GM10266 (cell line): Measurements from ENCODE around the gene TTI1.

Source experiments
- DNase-seq: peaks from one replicate; pipeline ENCODE4 v3.0.0; 2012; ENCODE audit errors: extremely low spot score
- CTCF ChIP-seq: IDR thresholded peaks from 2 replicates; pipeline ENCODE4 v1.5.1; 2012; ENCODE audit warnings: mild to moderate bottlenecking, low read depth; ENCODE audit not compliant: control insufficient read depth, insufficient read depth; ENCODE audit errors: missing control alignments

The TTI1 gene

GRCh38 chr20:38031957-38032356 is 1.3 kb downstream of the TTI1 start:
- TF ChIP-seq CTCF: no peak
- DNase-seq: no peak

GRCh38 chr20:38029453-38029852 is 3.8 kb downstream of the TTI1 start:
- TF ChIP-seq CTCF: no peak
- no peak for DNase-seq

GRCh38 chr20:38024496-38024895 is 8.8 kb downstream of the TTI1 start:
- no peak for TF ChIP-seq CTCF

GRCh38 chr20:38023181-38024001 is 9.9 kb downstream of the TTI1 start:
- TF ChIP-seq CTCF: no peak
- DNase-seq: no peak

More at GRCh38 chr20:38024496-38024895, 8.8 kb downstream of the TTI1 start:
- no peak for DNase-seq

GRCh38 chr20:38021087-38021772 is 12.0 kb downstream of the TTI1 start:
- no peak for DNase-seq
- no peak for TF ChIP-seq CTCF

GRCh38 chr20:38018385-38018784 is 14.9 kb downstream of the TTI1 start:
- TF ChIP-seq CTCF: no peak
- no peak for DNase-seq

GRCh38 chr20:38017959-38018358 is 15.3 kb downstream of the TTI1 start:
- TF ChIP-seq CTCF: no peak
- DNase-seq: no peak
